Measurements from ENCODE around the gene GFRA1.

DNA sequence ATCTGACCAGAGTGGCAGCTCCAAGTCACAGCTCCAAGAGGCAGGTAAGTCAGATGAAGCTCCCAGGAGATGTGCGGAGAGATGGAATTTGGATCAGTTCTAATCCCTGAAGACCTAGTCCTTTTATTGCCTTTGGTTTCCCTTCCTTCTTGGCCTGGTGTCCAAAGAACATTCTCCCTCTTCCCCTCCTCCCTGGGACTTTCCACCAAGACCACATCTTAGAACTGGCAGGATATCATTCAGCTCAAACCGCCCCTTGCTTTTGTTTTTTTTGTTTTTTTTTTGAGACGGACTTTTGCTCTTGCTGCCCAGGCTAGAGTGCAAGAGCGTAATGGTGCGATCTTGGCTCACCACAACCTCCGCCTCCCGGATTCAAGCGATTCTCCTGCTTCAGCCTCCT, 190.8 kb downstream of the GFRA1 start:
- TF ChIP-seq, protein P1, sequence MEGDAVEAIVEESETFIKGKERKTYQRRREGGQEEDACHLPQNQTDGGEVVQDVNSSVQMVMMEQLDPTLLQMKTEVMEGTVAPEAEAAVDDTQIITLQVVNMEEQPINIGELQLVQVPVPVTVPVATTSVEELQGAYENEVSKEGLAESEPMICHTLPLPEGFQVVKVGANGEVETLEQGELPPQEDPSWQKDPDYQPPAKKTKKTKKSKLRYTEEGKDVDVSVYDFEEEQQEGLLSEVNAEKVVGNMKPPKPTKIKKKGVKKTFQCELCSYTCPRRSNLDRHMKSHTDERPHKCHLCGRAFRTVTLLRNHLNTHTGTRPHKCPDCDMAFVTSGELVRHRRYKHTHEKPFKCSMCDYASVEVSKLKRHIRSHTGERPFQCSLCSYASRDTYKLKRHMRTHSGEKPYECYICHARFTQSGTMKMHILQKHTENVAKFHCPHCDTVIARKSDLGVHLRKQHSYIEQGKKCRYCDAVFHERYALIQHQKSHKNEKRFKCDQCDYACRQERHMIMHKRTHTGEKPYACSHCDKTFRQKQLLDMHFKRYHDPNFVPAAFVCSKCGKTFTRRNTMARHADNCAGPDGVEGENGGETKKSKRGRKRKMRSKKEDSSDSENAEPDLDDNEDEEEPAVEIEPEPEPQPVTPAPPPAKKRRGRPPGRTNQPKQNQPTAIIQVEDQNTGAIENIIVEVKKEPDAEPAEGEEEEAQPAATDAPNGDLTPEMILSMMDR (IDR thresholded peaks at IDR 0.05; ENCODE audit: poor library complexity): no peak
- TF ChIP-seq EZH2phosphoT487 (IDR thresholded peaks at IDR 0.05; ENCODE audit: low read depth, severe bottlenecking, unreplicated experiment): no peak

Measured in hepatocyte (in vitro differentiated cells).